ENCODE measurements around the gene DHX34. TPM values are rescaled to one million over a fixed set of nuclear protein-coding genes. Genes with fewer than 3 reads are reported as not detected.

DHX34 gene
- total and polyA plus RNA-seq, 9 of the 15 experiments (the other 6 are each of a cell fraction or from before 2014, with no cell fraction given) = 0.36 to 42.0 (median 15.0) TPM

GRCh38 chr19:47331931-47332547, 17.1 kb upstream of the DHX34 start, which contains the start of gene C5AR2:
TSS of gene C5AR2 (plus strand) at chr19:47332175. CDS start at chr19:47340800, 8,625 bp downstream.
- in situ Hi-C loops (cut with MboI) (no loop called here), intact Hi-C loops (cut with micrococcal nuclease) (no loop called here)
- H3K4me3 ChIP-seq = no peak within 1 kb of the TSS
- H3K79me2 ChIP-seq (ENCODE audit: control insufficient read depth, insufficient read depth, low read length) = no peaks in the 10 kb centered on the region
- no peak within 1 kb of the TSS for H3K4me2 ChIP-seq (ENCODE audit: insufficient read depth, low read length)
- H3K27me3 ChIP-seq (ENCODE audit: control insufficient read depth in 2 of 2, insufficient read depth in 2 of 2, low read length in 2 of 2) = no peaks in the 10 kb centered on the region
- ChIA-PET POLR2A (interaction anchor here (0.6 kb wide), 1 partner anchor 17 kb away, joined by 3 read pairs; no protein-coding TSS in a partner anchor), CTCF (ENCODE audit: low intra/inter-chr PET ratio) (no interaction called here)
- H3K9me1 ChIP-seq (ENCODE audit: control insufficient read depth, insufficient read depth, low read length) = no peaks in the 10 kb centered on the region
- DNase-seq (ENCODE audit: extremely low read depth in 1 of 4, low spot score in 3 of 4) (no peak), FAIRE-seq (no peak), ATAC-seq (no peak)
- peak within 1 kb of the TSS; percentile 11; the same call in 1 of the 2 replicates for H2AFZ ChIP-seq (ENCODE audit: low read depth, low read length)
- peaks cover 41 to 47% of the 10 kb centered on the region in 2 experiments for H3K4me1 ChIP-seq (replicated peaks in 1 of 2; ENCODE audit: control insufficient read depth in 2 of 2, insufficient read depth in 2 of 2, low read length in 2 of 2)
- peak within 1 kb of the TSS in 1 of 2 experiments; percentile 70; a peak in 2 of 4 replicates for H3K9ac ChIP-seq (ENCODE audit: insufficient read depth in 1 of 2, low read depth in 2 of 2, low read length in 2 of 2)
- no TSS peak for BruUV-seq (replicated peaks)
- H3K27ac ChIP-seq (ENCODE audit: extremely low read depth, low read depth, low read length) = no peak within 1 kb of the TSS; the same call in 2 of the 3 replicates
- WGBS (ENCODE audit: insufficient coverage, low coverage, missing lambda C conversion rate) = 63% methylated on average over 18 of the region's 18 CpGs
- no peaks in the 10 kb centered on the region for H4K20me1 ChIP-seq (replicated peaks; ENCODE audit: control insufficient read depth, insufficient read depth, low read length)
- no peaks in the 10 kb centered on the region for H3K36me3 ChIP-seq (ENCODE audit: control insufficient read depth, insufficient read depth, low read length)
- no peaks in the 10 kb centered on the region for H3K9me3 ChIP-seq (replicated peaks; ENCODE audit: control insufficient read depth, insufficient read depth, low read depth, low read length)
- TF ChIP-seq ESRRA (IDR thresholded peaks at IDR 0.05; ENCODE audit: borderline replicate concordance, low read depth) (no peak), NFE2L1 (tag; IDR thresholded peaks at IDR 0.05; ENCODE audit: borderline replicate concordance, low read depth) (no peak), KDM1A (IDR thresholded peaks at IDR 0.05) (no peak), ZNF586 (CRISPR knock-in tag; conservative IDR thresholded peaks at IDR 0.05) (no peak), POU5F1 (IDR thresholded peaks at IDR 0.05; ENCODE audit: borderline replicate concordance, low read depth, low read length, partially characterized antibody) (no peak), MAFF (IDR thresholded peaks at IDR 0.05; ENCODE audit: low read length) (no peak), MIER1 (IDR thresholded peaks at IDR 0.05; ENCODE audit: low read depth) (no peak), SMARCC2 (IDR thresholded peaks at IDR 0.05; ENCODE audit: low read depth) (no peak), ZBTB12 (CRISPR knock-in tag; IDR thresholded peaks at IDR 0.05) (no peak), ZNF23 (CRISPR knock-in tag; IDR thresholded peaks at IDR 0.05) (no peak), TAF7 (tag; IDR thresholded peaks at IDR 0.05) (no peak), MNT (conservative IDR thresholded peaks at IDR 0.05) (no peak), ZNF79 (CRISPR knock-in tag; IDR thresholded peaks at IDR 0.05; ENCODE audit: low read depth) (no peak), ZNF77 (CRISPR knock-in tag; IDR thresholded peaks at IDR 0.05) (no peak)
